Measurements from ENCODE around the gene CACNA1G. TPM values are rescaled to one million over a fixed set of nuclear protein-coding genes. Genes with fewer than 3 reads are reported as not detected.

The CACNA1G gene
- total and polyA plus RNA-seq, 9 donors, result 1.0 to 39.1 (median 4.7) TPM

DNA sequence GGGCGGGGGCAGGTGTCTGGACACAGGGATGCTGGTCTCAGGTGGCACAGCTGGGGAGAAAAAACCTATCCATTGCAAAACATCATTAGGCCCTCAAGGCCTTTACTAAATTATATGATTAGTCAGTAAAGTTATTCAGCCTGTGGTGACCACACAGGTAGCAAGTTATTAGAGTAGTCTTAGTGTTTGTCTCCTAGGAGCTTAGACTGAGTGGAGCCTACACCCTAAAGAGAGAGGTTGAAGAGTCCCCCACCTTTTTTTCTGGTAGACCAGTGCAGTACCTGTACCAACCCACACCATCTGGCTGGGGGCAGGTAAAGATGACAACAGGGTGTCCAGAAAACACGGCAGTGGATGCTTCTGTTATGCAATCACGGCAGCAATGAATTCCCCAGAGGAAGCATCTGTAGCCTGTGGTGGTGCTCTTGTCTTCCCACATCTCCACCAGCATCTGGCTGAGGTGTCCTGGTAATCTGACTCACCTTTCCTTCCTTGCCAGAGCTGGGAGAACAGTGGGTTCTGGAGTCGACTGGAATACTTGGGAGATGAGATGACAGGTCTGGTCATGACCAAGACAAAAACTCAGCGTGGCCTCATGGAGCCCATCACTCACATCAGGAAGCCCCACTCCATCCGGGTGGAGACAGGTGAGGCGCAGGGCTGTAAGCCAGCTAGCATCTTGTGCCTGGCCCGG, 41.2 kb upstream of the CACNA1G start:
- no peaks in the 10 kb centered on the region for H3K9me3 ChIP-seq
- WGBS, 3 donors, result 73 to 75% (median 73%) methylated on average over 8 of the region's 8 CpGs
- no peaks in the 10 kb centered on the region for H3K27me3 ChIP-seq
- intact Hi-C loops (cut with DNase I), result no loop called here
- peaks cover 25% of the 10 kb centered on the region for H3K4me1 ChIP-seq (ENCODE audit: insufficient read depth)
- H3K36me3 ChIP-seq, result no peaks in the 10 kb centered on the region
- H3K27ac ChIP-seq, result peak overlapping the region; percentile 71 to 73
- DNase-seq, result no peak
- no peak overlapping the region for H3K4me3 ChIP-seq
- no peak for TF ChIP-seq EP300 (IDR thresholded peaks at IDR 0.05)
- no peak for TF ChIP-seq POLR2A (IDR thresholded peaks at IDR 0.05)
- no peak for TF ChIP-seq CTCF (IDR thresholded peaks at IDR 0.05)

DNA sequence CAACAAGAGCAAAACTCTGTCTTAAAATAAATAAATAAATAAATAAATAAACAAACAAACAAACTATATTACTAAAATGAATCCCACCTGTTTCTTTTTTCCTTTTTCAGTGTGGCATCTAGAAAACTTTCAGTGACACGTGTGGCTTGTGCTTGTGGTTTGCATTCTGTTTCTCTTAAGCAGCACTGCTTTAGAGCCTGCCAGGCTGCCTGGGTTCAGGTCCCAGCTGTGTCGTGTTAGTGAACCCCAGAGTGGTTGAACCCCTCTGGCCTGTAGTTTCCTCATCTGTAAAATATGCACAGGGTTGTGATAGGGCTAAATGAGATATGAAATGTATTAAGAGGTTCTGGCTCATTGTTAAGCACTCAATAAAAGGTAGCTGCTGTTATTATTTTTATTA, 40.0 kb upstream of the CACNA1G start:
- Histone ChIP-seq H3K9me3 (no peaks in the 10 kb centered on the region), H3K27me3 (no peaks in the 10 kb centered on the region), H3K36me3 (no peaks in the 10 kb centered on the region), H3K4me1 (ENCODE audit: insufficient read depth) (peaks cover 16% of the 10 kb centered on the region), H3K4me3 (no peak overlapping the region), H3K27ac (peak overlapping the region in 1 of 2 donors; percentile 1)
- DNase-seq, result no peak
- intact Hi-C loops (cut with DNase I), result no loop called here
- WGBS, 3 donors, result 54 to 60% (median 56%) methylated on average over 2 of the region's 2 CpGs
- TF ChIP-seq EP300 (IDR thresholded peaks at IDR 0.05) (no peak), CTCF (IDR thresholded peaks at IDR 0.05) (no peak), POLR2A (IDR thresholded peaks at IDR 0.05) (no peak)

DNA sequence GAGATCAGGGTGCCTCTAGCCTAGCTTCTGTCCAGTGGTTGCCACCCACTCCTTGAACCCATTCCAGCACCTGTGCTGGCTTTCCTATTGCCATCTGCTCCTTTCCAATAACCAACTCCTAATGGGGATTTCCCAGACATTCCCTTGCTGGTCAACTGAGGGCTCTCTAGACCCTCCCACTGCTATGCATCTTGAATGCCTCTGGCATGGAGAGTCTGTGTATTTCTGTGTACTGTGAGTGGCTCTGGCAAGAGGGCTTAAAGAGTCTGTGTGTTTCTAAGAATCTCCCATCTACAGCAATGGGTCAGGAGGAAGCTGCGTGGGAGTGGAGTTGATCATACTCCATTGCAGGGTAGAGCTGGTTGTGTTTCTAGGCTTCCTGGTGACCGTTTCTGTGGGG, 39.0 kb upstream of the CACNA1G start:
- intact Hi-C loops (cut with DNase I), result no loop called here

DNA sequence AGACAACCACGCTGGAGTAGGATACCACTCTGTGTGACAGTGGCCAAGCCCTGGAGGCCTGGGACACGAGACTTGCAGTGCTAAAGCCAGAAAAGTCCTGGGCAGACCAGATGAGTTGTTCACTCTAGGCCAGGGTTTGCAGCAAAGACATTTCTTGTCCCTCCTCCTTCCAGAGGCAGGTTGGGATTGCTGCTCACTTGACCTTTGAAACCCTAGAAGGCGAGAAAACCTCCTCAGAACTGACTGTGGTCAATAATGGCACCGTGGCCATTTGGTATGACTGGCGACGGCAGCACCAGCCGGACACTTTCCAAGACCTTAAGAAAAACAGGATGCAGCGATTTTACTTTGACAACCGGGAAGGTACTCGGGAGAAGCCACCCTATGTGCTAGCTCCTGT, 37.7 kb upstream of the CACNA1G start:
- Histone ChIP-seq H3K36me3 (no peaks in the 10 kb centered on the region), H3K4me1 (ENCODE audit: insufficient read depth) (peaks cover 14% of the 10 kb centered on the region), H3K27ac (no peak overlapping the region), H3K27me3 (no peaks in the 10 kb centered on the region), H3K9me3 (no peaks in the 10 kb centered on the region), H3K4me3 (no peak overlapping the region)
- DNase-seq, result no peak
- WGBS, 3 donors, result 95 to 98% (median 95%) methylated on average over 10 of the region's 10 CpGs
- no peak for TF ChIP-seq POLR2A (IDR thresholded peaks at IDR 0.05)
- no peak for TF ChIP-seq CTCF (IDR thresholded peaks at IDR 0.05)
- TF ChIP-seq EP300 (IDR thresholded peaks at IDR 0.05), result no peak
- intact Hi-C loops (cut with DNase I), result no loop called here

More for the DNA sequence above, 39.0 kb upstream of the CACNA1G start:
- DNase-seq, result no peak
- no peak for TF ChIP-seq CTCF (IDR thresholded peaks at IDR 0.05)
- no peak for TF ChIP-seq POLR2A (IDR thresholded peaks at IDR 0.05)
- Histone ChIP-seq H3K36me3 (no peaks in the 10 kb centered on the region), H3K27me3 (no peaks in the 10 kb centered on the region), H3K9me3 (no peaks in the 10 kb centered on the region), H3K27ac (no peak overlapping the region), H3K4me1 (ENCODE audit: insufficient read depth) (peaks cover 14% of the 10 kb centered on the region), H3K4me3 (no peak overlapping the region)
- WGBS, 3 donors, result 79 to 85% (median 82%) methylated on average over 2 of the region's 2 CpGs
